GM12864 (cell line): ENCODE results near the gene MAFB.

Experiments used
- DNase-seq: peaks from one replicate; pipeline ENCODE4 v3.0.0-alpha.2; 2011; ENCODE audit warnings: low read depth
- H3K4me3 ChIP-seq: 2 replicates; pipeline ENCODE4 v1.5.1; 2011; ENCODE audit warnings: mild to moderate bottlenecking, low read depth, low read length, control low read depth
- TF ChIP-seq, protein P1 (sequence below): IDR thresholded peaks from 2 replicates; pipeline ENCODE4 v1.5.1; 2011; ENCODE audit warnings: low read depth, mild to moderate bottlenecking, moderate library complexity, low read length, control low read depth, inconsistent platforms; ENCODE audit errors: missing control alignments

Gene MAFB

DNA sequence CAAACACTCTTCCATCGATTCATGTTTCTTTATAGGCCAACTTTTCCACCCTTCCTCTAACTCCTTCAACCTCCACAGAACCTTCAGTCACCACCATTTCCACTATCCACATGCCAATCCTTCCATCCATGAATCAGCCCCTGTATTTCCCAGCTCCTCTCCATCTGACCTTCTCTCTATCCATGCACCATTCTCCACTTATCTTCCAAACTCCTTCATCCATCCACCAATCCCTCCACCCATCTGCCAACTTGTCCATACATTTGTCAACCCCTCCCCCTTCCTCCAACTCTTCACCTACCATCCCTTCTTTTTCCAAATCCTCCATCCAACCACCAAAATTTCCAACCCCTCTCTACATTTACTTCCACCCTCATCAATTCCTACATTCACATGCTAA lies 49.9 kb downstream of the MAFB start:
- DNase-seq = no peak
- TF ChIP-seq, protein P1, sequence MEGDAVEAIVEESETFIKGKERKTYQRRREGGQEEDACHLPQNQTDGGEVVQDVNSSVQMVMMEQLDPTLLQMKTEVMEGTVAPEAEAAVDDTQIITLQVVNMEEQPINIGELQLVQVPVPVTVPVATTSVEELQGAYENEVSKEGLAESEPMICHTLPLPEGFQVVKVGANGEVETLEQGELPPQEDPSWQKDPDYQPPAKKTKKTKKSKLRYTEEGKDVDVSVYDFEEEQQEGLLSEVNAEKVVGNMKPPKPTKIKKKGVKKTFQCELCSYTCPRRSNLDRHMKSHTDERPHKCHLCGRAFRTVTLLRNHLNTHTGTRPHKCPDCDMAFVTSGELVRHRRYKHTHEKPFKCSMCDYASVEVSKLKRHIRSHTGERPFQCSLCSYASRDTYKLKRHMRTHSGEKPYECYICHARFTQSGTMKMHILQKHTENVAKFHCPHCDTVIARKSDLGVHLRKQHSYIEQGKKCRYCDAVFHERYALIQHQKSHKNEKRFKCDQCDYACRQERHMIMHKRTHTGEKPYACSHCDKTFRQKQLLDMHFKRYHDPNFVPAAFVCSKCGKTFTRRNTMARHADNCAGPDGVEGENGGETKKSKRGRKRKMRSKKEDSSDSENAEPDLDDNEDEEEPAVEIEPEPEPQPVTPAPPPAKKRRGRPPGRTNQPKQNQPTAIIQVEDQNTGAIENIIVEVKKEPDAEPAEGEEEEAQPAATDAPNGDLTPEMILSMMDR = no peak
- H3K4me3 ChIP-seq = no peak overlapping the region

DNA sequence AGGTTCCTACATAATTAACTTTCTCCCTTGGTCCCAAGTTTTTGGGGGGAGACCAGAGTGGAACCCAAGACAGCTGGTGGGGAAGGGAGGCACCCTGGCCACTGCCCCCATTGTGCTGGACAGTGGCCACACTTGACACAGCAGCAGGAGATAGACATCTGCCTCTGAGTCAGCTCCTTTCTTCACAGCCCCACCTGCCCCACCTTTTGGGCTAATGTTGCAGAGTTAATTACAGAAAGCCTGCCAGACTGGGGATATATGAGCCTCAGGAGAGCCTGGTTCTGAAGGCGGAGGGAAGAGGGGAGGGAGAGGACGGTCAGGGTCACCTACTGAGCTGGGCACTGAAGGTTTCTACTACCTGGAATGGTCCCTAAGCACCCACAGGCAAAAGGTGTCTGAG lies 50.6 kb downstream of the MAFB start:
- DNase-seq = no peak
- TF ChIP-seq, protein P1 = no peak
- H3K4me3 ChIP-seq = no peak overlapping the region

DNA sequence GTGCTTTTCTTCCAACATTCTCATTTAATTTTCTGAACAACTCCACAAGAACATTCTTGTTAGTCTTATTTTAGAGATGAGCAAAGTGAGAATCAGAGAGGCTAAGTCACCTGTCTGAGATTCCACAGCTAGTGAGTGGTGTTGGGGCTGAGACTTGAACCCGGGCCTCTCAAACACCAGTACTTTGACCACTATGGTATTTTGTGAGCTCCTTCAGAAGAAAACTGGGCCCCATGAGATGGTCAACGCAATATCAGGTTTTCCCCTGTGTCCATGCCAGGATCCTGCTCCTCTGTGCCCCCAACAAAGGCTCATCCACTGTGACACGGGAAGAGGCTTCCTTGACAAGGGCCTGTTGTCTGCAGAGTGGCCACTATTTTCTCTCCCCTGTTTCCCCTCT lies 51.9 kb downstream of the MAFB start:
- DNase-seq = no peak
- TF ChIP-seq, protein P1 = no peak
- H3K4me3 ChIP-seq = no peak overlapping the region

DNA sequence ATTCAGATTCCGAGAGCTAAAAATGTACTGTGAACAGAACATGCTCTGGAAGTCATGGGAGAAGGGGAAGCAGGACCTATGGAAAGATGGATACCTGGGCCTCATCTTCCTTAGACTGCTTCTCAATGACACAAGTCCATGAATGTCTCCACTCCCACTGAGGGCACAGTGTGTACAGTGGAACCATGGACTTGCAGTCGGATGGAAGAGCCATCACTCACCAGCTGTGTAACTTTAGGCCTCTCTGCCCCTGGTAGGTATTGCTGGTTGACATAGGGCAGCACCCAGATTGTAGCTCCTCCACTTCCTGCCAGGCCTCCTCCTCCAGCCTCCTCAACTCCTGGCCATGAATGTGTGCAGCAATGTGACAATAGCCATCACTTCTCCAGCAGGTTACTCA lies 52.5 kb downstream of the MAFB start:
- no peak overlapping the region for H3K4me3 ChIP-seq
- DNase-seq = no peak
- TF ChIP-seq, protein P1 = no peak

DNA sequence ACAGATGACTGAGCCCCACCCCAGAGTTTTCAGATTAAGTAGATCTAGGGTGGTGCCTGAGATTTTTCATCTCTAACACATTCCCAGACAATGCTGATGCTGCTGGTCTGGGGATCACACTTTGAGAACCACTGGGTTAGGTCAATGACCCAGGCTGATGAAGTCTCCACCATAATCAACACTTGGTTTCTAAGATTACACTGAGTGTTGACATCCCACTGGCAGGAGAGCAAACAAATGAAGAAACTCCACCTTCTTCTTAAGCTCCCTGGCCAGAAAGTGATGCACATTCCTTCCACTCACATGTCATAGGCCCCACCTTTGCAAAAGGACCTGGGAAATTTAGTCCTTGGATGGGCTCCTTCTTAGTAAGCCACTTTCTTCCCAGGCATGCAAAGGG lies 53.1 kb downstream of the MAFB start:
- no peak for DNase-seq
- TF ChIP-seq, protein P1 = no peak

More for the DNA sequence above, 53.1 kb downstream of the MAFB start:
- H3K4me3 ChIP-seq = no peak overlapping the region
